GM19397 (cell line): ENCODE results near the gene CLPTM1.
"Not testable (repeated sequence)": the region's sequence is repeated elsewhere in the genome, so short reads cannot be mapped to it uniquely, and the experiment has no call there.

ENCODE experiments used
- ATAC-seq: cut with Tn5 transposase; IDR thresholded peaks from one replicate; pipeline ENCODE4 v1.9.1; 2021; ENCODE audit warnings: mild to moderate bottlenecking, moderate library complexity; ENCODE audit not compliant: unreplicated experiment

The CLPTM1 gene

GRCh38 chr19:44973982-44974735 lies 19.0 kb downstream of the CLPTM1 start:
- no peak for ATAC-seq

- no peak for ATAC-seq
These were observed 19.7 kb downstream of the CLPTM1 start for GRCh38 chr19:44974857-44975256.

DNA sequence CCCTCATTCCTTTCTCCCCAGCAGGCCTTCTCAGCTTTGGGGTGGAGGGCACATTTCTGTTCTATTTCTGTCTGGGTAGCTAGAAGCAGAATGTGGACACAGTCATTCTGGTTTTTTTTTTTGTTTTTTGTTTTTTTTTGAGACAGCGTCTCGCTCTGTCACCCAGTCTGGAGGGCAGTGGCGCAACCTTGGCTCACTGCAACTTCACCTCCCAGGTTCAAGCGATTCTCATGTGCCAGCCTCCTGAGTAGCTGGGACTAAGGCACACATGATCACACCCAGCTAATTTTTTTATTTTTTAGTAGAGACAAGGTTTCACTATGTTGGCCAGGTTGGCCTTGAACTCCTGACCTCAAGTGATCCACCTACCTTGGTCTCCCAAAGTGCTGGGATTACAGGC lies 20.3 kb downstream of the CLPTM1 start:
- ATAC-seq = no peak

GRCh38 chr19:44984005-44984404 lies 28.8 kb downstream of the CLPTM1 start:
- no peak for ATAC-seq

DNA sequence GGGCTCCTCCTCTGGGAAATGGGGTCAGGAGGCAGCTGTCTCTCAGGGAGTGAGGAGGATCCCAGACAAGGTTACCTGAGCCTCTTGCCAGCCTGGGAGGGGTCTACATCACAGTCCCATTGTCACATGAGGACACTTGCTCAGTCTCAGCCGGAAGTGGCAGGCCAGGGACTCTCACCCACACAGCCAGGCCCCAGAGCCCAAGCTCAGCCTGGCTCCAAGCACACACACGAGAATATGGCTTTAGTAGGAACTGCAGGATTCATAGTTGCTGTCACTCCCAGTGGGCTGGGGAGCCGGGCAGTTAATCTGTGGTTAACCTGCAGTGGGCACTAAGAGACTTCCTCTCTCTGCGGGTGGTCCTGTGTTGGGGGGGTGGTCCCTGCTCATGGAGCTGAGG lies 30.3 kb downstream of the CLPTM1 start:
- ATAC-seq = no peak

DNA sequence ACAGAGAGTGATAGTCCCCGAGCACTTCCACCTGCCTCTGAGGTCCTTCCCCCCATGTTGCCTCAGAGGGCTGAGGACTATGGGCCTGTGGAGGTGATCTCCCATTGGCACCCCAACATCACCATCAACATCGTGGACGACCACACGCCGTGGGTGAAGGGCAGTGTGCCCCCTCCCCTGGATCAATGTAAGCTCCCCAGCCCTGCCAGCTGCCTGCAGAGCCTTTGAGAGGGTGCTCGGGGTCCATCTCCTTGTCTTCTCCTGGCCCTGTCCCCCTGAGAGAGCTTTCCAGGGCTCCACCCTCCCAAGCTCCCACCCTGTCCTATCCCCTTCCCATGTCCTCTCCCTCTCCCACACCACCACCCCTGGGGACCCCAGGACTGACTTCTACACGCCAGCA lies 31.2 kb downstream of the CLPTM1 start:
- no peak for ATAC-seq

- no peak for ATAC-seq
These were observed 32.0 kb downstream of the CLPTM1 start for GRCh38 chr19:44987148-44987675.

- no peak for ATAC-seq
These were observed 33.1 kb downstream of the CLPTM1 start for GRCh38 chr19:44988273-44988672.

DNA sequence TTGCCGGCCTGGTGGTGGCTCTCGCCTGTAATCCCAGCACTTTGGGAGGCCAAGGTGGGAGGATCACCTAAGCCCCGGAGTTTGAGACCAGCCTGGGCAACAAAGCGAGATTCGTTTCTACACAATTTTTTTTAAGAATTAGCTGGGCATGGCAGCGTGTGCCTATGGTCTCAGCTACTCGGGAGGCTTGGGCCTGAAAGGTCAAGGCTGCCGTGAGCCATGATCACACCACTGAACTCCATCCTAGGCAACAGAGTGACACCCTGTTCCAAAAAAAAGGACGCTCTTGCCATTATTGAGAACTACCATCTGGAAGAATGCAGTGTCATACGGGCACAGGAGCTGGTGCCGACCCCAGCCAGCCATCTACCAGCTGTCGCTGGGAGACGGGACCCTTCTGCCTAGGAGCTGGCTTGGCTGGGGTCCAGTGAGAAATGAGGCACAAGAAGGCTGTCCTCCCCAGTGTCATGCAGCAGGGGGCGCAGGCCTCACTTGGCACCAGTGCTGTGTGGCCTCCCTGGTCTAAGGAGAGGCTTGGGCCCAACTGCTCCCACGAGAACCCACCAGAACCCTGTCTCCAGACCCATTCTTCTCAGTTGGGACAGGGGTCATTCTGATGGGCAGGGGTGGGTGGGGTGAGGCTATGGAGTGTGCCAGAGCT lies 33.8 kb downstream of the CLPTM1 start:
- no peak for ATAC-seq

- no peak for ATAC-seq
These were observed 35.3 kb downstream of the CLPTM1 start for GRCh38 chr19:44990459-44990858.

- ATAC-seq = no peak
These were observed 35.8 kb downstream of the CLPTM1 start for GRCh38 chr19:44990966-44991365.

GRCh38 chr19:44992336-44993163 lies 37.4 kb downstream of the CLPTM1 start:
- ATAC-seq = no peak

DNA sequence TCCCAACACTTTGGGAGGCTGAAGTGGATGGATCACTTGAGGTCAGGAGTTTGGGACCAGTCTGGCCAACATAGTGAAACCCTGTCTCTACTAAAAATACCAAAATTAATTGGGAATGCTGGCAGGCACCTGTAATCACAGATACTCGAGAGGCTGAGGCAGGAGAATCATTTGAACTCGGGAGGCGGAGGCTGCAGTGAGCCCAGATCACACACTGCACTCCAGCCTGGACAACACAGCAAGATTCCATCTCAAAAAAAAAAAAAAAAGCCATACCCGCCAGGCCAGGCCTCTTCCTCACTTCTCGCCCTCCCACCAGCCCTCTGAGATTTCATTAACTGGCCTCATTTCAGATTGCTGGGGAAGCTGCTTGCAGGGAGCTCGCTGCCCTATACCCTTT lies 38.3 kb downstream of the CLPTM1 start:
- no peak for ATAC-seq

DNA sequence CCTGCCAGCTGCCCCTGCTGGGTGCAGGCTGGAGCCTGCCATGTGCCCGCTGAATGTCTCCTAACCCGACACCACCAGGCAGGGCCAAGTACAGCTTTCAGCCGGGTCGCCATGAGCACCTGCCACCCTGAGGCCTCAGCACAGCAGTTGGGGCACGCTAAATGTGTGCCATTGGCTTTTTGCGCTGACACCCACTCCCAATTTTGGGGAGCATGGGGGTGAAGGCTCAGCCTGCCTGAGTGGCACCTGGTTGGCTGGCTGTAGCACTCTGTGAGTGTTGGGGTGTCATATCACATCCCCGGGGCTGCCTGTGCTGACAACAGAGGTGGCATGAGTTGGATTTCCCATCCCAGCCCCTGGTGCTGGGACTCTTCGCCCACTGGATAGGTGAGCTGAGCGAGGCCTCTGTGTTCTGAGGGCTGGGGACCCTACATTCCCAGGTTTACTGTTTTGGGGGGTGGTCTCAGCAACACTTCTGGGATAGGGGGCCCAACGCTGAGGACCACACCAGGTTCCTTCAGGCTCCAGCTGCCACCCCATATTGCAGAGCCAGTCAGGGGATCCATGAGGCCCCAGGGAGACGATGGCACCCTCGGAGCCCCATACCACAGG lies 38.9 kb downstream of the CLPTM1 start:
- no peak for ATAC-seq

GRCh38 chr19:44998025-44998424 lies 42.8 kb downstream of the CLPTM1 start:
- ATAC-seq = no peak

DNA sequence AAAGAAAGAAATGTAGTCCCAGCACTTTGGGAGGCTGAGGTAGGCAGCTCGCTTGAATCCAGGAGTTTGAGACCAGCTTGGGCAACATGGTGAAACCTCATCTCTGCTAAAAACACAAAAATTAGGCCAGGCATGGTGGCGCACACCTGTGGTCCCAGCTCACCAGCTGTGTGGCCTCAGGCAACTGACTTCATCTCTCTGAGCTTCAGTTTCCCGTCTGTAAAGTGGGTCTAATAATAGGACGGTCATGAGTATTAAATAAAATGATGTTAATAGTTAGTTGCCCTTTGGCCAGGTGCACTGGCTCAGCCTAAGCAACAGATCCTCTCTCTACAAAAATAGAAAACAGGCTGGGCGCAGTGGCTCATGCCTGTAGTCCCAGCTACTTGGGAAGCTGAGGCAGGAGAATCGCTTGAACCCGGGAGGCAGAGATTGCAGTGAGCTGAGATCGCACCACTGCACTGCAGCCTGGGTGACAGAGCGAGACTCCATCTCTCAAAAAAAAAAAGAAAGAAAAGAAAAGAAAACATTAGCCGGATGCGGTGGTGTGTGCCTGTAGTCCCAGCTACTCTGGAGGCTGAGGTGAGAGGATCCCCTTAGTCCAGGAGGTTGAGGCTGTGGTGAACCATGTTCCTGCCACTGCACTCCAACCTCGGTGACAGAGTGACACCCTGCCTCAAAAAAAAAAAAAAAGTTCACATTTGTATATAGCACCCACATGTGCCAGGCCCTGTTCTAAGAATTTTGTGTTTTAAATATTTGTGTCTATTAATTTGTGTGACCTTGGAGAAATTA lies 44.1 kb downstream of the CLPTM1 start:
- not testable (repeated sequence) for ATAC-seq

- not testable (repeated sequence) for ATAC-seq
These were observed 45.5 kb downstream of the CLPTM1 start for GRCh38 chr19:45000665-45001064.

GRCh38 chr19:45001087-45001739 lies 46.0 kb downstream of the CLPTM1 start, which contains the start of gene RELB:
Gene RELB, plus strand, starts transcription at chr19:45001464. Its CDS starts 116 bp downstream, at chr19:45001580.
- peak; percentile 60 for ATAC-seq

GRCh38 chr19:45003485-45003884 lies 48.3 kb downstream of the CLPTM1 start:
- no peak for ATAC-seq

DNA sequence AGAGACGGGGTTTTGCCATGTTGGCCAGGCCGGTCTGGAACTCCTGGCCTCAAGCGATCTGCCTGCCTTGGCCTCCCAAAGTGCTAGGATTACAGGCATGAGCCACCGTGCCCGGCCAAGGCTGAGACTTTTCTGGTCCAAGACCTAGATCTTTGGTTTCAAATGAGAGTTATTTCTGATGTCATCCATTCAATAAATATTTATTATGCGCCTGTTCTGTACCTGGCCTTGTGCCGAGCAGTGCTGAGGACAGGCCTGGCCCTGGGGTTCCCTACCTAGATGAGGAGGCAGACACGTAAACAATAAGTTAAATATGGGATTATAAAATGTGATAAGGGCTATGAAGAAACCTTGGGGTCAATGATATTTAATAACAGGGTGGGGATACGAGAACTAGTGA lies 50.6 kb downstream of the CLPTM1 start:
- ATAC-seq = no peak
